Upper lobe of left lung (tissue), 4 donors: ENCODE results near the gene ADAMTS16.

Source experiments
- POLR2A ChIP-seq, 4 donors: fragments of 450-650 bp; IDR thresholded peaks; one replicate each; pipeline ENCODE4 v1.5.1; 2016 to 2017; ENCODE audit warnings: antibody characterized with exemption in 4 of 4, mild to moderate bottlenecking in 2 of 4
- POLR2AphosphoS5 ChIP-seq, 2 donors: sonication (generic); formaldehyde crosslinking; IDR thresholded peaks; one replicate each; pipeline ENCODE4 v1.5.1; 2017; ENCODE audit warnings: antibody characterized with exemption in 2 of 2
- TF ChIP-seq, protein P1 (sequence below), 6 experiments: fragments of 450-650 bp in 4 of 6; fragments of 200-600 bp in 2 of 6; sonication (generic) in 2 of 6; IDR thresholded peaks; one replicate each; pipeline ENCODE4 v1.5.1; 2016 to 2019; ENCODE audit warnings: antibody characterized with exemption in 6 of 6

DNA sequence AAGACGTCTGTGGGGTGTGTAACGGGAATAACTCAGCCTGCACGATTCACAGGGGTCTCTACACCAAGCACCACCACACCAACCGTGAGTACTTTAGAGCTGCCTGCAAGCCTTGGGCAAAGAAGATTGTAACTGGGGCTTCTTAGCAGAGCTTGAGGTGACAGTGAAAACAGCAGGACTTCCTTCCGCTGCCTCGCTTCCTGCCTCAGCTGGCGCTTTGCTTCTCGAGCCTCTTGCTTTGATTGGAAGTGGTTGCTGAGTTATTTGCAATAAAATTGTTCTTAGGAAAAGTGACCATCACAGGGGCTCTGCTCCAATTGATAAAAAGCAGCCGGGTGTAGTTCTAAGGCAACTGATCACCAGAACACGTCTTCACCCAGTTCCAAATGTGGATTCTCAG is 99.1 kb downstream of the ADAMTS16 start:
- TF ChIP-seq, protein P1, sequence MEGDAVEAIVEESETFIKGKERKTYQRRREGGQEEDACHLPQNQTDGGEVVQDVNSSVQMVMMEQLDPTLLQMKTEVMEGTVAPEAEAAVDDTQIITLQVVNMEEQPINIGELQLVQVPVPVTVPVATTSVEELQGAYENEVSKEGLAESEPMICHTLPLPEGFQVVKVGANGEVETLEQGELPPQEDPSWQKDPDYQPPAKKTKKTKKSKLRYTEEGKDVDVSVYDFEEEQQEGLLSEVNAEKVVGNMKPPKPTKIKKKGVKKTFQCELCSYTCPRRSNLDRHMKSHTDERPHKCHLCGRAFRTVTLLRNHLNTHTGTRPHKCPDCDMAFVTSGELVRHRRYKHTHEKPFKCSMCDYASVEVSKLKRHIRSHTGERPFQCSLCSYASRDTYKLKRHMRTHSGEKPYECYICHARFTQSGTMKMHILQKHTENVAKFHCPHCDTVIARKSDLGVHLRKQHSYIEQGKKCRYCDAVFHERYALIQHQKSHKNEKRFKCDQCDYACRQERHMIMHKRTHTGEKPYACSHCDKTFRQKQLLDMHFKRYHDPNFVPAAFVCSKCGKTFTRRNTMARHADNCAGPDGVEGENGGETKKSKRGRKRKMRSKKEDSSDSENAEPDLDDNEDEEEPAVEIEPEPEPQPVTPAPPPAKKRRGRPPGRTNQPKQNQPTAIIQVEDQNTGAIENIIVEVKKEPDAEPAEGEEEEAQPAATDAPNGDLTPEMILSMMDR (IDR thresholded peaks at IDR 0.05), result no peak
- TF ChIP-seq POLR2A (IDR thresholded peaks at IDR 0.05) (no peak), POLR2AphosphoS5 (IDR thresholded peaks at IDR 0.05) (no peak)
